NCI-H226 (cell line): ENCODE results near the gene ATP2A3.
A peak's percentile ranks its signal among the peaks of the same experiment; 100 is the strongest.

Experiments
- DNase-seq: peaks from one replicate; pipeline ENCODE4 v3.0.0-alpha.2; 2015

Gene ATP2A3

DNA sequence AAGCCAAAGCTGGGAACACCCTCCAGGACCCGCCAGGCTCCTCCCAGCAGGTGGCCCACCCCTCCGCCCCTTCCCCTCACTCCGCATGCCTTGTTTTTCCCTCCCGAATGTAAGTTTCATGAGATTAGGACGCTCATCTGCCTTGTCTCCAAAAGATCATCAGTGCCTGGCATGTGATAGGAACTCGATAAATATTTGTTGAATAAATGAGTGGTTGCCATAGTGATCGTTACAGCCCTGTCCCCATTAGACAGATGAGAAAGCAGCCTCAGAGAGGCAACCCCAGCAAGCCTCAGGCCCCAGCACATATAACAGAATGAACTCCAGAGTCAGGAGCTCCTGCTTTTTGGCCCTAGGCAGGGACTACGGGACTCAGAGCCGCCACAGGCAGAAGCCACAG lies 76.4 kb downstream of the ATP2A3 start:
- DNase-seq: no peak

DNA sequence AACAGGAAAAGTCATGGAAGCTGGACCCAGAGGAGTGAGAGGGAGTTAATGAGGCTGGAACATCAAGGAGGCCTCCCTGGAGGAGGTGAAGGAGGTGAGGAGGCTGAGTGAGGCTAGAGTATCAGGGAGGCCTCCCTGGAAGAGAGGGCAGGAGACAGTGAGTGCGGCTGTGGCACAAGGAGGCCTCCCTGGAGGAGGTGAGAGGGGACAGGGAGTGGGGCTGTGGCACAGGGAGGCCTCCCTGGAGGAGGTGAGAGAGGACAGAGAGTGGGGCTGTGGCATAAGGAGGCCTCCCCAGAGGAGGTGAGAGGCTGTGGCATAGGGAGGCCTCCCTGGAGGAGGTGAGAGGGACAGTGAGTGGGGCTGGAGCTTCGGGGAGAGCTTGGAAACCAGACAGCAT lies 76.8 kb downstream of the ATP2A3 start:
- DNase-seq: no peak

DNA sequence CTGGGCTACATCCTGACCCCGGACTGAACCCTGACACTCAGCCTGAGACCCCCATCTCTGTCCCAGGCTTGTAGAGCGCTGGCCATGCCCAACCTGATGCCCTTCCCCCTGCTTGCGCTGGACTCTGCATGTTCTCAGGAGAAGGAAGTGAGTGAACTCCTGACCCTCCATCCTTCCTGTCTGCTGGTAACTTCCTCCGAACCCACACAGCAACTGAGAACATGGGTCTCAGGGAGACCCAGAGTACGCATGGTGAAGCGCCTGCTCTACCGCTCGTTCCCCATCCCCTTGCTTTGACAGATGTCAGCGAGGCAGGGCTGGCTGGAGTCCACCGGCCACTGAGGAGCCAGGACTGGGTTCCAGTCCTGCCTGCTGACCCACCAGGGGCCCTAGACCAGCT lies 77.5 kb downstream of the ATP2A3 start:
- DNase-seq: no peak

DNA sequence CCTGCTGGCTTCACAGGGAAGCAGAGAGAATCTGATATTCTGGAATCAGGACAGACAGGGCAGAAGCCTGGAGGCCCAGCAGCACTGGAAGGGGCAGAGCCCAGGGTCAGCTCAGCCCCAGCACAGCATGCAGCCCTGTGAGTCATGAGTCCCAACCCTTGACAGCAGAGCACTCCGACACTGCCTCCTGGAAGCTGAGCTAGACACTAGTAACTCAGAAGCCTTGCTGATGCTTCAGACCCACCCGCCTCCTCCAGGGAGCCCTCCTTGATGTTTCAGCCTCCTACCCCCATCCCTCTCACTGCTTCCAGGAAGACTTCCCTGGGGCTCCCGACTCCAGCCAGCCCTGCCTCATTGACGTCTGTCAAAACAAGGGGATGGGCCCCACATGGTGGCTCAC lies 78.3 kb downstream of the ATP2A3 start:
- DNase-seq: peak; percentile 56

DNA sequence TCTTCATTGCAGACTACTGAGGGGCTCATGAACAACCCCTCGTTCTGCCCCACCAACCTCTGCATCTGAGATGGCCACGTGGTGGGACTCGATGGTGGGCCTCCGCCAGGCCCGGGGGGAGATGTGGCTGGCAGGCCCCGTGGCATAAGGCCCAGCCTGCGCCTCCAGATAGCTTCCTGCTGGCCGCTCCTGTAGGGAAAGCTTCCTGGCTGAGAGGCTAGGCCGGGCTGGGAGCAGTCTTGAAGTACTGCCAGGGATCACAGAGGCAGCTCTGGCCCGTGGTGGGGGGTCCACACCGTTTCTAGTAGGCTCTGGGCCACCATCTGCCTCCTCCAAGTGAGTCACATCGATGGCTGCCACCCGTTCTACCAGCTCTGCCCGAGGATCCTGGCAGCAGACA lies 79.0 kb downstream of the ATP2A3 start:
- no peak for DNase-seq

DNA sequence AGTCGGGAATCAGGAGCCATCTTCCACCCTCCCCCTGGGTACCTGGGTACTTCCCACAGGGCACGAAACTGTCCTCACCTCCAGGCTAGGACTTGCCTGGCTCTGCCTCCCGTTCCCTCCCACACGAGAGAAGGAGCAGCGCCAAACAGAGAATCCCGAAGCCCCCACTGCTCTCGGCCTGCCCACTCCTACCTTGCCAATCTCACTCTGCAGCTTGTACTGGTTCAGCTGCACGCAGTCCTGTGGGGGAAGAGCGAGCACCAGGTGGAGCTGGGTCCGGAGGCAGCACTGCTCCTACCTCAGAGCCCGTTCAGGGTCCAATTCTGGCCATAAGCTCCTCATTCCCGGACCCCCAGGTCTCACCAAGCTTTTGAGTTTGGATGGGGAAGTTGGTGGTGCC lies 80.0 kb downstream of the ATP2A3 start:
- DNase-seq: no peak

DNA sequence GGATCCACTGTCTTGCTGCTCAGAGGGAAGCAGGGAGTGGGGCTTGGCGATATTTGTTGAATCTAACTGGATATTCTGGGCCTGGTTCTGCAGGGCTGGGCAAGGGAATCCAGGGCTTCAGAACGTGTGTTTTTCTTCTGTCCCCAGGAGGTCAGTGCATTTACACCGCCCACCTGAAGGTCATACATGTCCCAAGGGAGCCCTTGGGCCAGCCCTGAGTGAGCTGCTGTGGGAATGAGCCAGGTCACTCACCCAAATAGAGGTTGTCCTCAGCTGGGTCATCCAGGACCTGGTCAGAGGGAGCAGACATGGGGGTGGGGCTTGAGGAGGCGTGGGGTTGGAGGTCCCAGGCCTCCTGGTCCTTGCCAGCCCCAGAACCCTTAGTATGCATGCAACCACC lies 82.0 kb downstream of the ATP2A3 start:
- no peak for DNase-seq

DNA sequence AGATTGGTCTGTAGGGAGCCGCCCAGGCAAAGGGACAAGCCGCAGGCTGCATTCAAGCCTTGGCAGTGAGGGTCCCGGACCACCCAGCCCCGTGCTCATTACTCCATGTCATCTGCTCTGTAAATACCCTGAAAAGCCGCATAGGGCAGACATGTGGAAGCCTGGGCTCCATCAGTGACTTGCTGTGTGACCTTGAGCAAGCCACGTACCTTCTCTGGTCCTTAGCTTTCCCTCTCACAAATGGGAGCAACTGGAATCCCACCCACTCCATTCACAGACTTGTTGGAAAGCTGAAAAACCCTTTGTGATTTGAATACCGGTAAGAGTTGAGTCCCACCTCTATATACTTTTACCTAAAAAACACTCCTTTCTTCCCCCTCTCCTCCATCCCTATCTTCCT lies 83.3 kb downstream of the ATP2A3 start:
- no peak for DNase-seq

DNA sequence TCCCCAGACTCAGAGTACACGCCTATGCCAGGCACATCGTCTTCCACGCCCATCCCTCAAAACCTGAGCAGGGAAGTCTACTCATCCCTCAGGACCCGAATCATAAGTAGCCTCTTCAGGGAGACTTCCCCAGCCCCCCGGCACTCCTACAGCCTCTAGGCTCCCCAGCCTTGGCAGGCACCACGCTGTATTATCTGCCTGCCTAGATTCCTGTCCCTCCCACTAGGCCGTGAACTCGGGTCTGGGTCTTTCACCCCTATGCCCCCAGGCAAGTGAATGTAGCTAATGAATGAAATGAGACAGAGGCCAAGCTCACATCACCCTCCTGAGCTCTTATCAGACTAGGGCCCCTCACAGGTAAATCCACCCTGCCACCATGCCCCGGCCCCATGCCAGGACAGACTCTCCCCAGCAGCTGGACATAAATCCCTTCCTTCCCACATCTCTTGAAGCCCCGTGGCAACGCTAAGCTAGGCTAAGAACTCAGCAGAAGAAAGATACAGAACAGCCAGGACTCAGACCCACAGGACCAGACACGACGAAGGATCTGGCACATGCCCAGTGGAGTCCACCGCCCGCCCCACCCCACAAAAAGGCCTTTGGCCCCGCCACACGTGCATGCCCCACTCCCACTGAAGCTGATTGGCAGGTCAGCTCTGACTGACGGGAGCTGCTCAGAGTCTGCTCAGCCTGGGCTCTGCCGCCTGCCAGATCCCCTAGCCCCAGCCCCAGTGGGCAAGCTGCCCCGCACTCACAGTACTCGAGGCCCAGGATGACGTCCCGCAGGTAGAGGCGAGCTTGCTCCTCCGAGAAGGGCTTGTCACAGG lies 84.4 kb downstream of the ATP2A3 start:
- DNase-seq: no peak

DNA sequence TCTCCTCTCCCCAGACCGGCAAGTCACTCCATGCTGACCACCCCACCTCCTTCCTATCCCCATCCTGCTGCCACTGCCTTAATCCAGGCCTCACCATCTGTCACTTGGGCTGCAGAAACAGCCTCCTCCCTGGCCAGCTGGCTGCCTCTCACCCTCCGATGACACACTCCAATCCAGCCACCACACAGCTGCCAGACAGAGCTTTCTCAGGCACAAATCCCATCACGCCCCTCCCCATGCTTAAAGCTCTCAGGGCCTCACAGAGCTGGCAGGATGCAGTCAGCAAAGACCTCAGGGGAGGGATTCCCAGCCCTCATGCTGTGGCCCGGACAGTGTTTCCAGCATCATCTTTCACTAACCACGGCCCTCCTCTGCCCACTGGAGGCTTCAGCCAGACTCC lies 85.1 kb downstream of the ATP2A3 start:
- peak; percentile 39 for DNase-seq

DNA sequence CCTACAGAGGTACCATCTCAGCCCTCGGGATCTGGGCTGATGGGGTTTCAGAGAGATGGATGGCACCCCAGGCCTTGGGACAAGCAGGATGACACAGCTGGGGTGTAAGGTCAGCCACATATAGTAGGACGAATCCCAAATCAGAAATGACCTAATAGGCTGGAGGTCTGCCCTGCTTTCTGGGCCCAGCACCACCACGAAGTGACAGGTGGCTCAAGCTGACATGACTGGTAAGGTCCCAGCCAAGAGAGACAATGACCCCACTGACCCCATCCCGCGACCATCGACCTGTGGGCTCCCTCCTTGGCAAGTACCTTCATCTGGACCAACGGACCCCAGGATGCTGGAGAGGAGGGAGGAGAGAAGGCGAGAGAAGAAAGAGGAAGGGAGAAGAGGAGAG lies 87.0 kb downstream of the ATP2A3 start:
- no peak for DNase-seq

DNA sequence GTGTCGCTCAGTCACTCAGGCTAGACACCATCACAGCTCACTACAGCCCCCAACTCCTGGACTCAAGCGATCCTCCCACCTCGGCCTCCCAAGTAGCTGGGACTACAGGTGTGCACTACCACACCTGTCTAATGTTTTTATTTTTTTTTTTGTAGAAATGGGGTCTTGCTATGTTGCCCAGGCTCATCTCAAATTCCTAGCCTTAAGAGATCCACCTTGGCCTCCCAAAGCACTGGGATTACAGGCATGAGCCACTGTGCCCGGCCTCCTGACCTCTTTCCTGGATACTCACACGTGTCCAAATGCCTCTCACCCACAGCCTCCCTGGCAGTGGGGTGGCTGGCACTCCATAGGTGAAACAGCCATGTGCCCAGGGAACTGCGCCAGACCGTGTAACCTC lies 88.9 kb downstream of the ATP2A3 start:
- no peak for DNase-seq
